ENCODE data around the gene CMC1.

The CMC1 gene

DNA sequence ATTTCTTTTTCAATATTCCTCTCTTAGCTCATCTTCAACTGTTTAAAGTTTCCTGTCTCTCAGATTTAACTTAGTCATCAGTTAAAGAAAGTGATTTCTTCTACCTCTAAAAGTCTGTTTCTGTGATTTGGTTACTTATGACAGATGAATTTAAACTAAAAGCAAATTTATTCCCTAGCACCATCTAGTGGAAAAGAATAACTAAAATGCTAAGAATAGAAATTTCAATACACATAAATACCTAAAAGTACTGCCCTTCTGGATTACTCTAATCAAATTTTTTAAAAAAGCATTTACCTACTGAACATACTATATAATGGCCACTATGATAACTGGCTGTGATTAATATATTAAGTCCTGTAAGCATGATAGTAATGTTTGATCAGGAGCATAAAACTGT, 93.1 kb downstream of the CMC1 start:
- no peak overlapping the region for H3K9ac ChIP-seq (ENCODE audit: low read depth, low read length)
- H3K4me1 ChIP-seq (ENCODE audit: control insufficient read depth, insufficient read depth, low read length) = no peaks in the 10 kb centered on the region
- no peak overlapping the region for H3K27ac ChIP-seq (ENCODE audit: low read depth, low read length)
- no peaks in the 10 kb centered on the region for H3K9me3 ChIP-seq (ENCODE audit: control insufficient read depth, insufficient read depth, low read length)
- no peak overlapping the region for H3K4me3 ChIP-seq (ENCODE audit: low read depth, low read length)
- peaks cover 64% of the 10 kb centered on the region for H3K36me3 ChIP-seq (ENCODE audit: control insufficient read depth, insufficient read depth, low read length)
- H3K27me3 ChIP-seq (ENCODE audit: control insufficient read depth, insufficient read depth, low read length) = no peaks in the 10 kb centered on the region

GRCh38 chr3:28335246-28335645, 93.8 kb downstream of the CMC1 start:
- no peaks in the 10 kb centered on the region for H3K27me3 ChIP-seq (ENCODE audit: control insufficient read depth, insufficient read depth, low read length)
- H3K36me3 ChIP-seq (ENCODE audit: control insufficient read depth, insufficient read depth, low read length) = peaks cover 71% of the 10 kb centered on the region
- H3K9me3 ChIP-seq (ENCODE audit: control insufficient read depth, insufficient read depth, low read length) = no peaks in the 10 kb centered on the region
- no peak overlapping the region for H3K9ac ChIP-seq (ENCODE audit: low read depth, low read length)
- H3K4me1 ChIP-seq (ENCODE audit: control insufficient read depth, insufficient read depth, low read length) = no peaks in the 10 kb centered on the region
- no peak overlapping the region for H3K4me3 ChIP-seq (ENCODE audit: low read depth, low read length)
- H3K27ac ChIP-seq (ENCODE audit: low read depth, low read length) = no peak overlapping the region

GRCh38 chr3:28337230-28337629, 95.8 kb downstream of the CMC1 start:
- H3K4me1 ChIP-seq (ENCODE audit: control insufficient read depth, insufficient read depth, low read length) = no peaks in the 10 kb centered on the region
- no peak overlapping the region for H3K9ac ChIP-seq (ENCODE audit: low read depth, low read length)
- H3K36me3 ChIP-seq (ENCODE audit: control insufficient read depth, insufficient read depth, low read length) = peaks cover 57% of the 10 kb centered on the region
- no peak overlapping the region for H3K4me3 ChIP-seq (ENCODE audit: low read depth, low read length)
- no peaks in the 10 kb centered on the region for H3K27me3 ChIP-seq (ENCODE audit: control insufficient read depth, insufficient read depth, low read length)
- no peak overlapping the region for H3K27ac ChIP-seq (ENCODE audit: low read depth, low read length)
- no peaks in the 10 kb centered on the region for H3K9me3 ChIP-seq (ENCODE audit: control insufficient read depth, insufficient read depth, low read length)

- no peak overlapping the region for H3K9ac ChIP-seq (ENCODE audit: low read depth, low read length)
- H3K36me3 ChIP-seq (ENCODE audit: control insufficient read depth, insufficient read depth, low read length) = peaks cover 22% of the 10 kb centered on the region
- no peaks in the 10 kb centered on the region for H3K9me3 ChIP-seq (ENCODE audit: control insufficient read depth, insufficient read depth, low read length)
- H3K4me1 ChIP-seq (ENCODE audit: control insufficient read depth, insufficient read depth, low read length) = peaks cover 8% of the 10 kb centered on the region; the same call in 1 of the 2 replicates
- no peak overlapping the region for H3K4me3 ChIP-seq (ENCODE audit: low read depth, low read length)
- H3K27me3 ChIP-seq (ENCODE audit: control insufficient read depth, insufficient read depth, low read length) = no peaks in the 10 kb centered on the region
- H3K27ac ChIP-seq (ENCODE audit: low read depth, low read length) = no peak overlapping the region
Measured at GRCh38 chr3:28343144-28343543, 101.7 kb downstream of the CMC1 start.

DNA sequence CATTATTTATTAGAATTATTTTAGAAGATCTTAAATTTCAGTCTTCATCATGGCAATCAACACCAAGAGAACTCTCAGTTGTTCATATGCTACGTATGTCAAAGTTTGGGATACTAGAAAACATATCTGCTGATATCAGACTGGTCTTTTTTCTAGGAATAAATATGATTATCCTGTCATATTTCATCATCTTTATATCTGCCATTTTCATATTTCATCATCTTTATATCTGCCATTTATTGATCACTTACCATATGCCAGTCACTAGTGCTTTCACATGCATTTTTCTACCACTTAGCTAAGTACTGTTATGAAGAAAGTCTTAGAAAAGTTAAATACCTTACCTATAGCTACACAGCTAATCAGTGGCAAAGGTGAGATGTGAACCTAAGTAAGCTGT, 104.3 kb downstream of the CMC1 start:
- Histone ChIP-seq H3K4me3 (ENCODE audit: low read depth, low read length) (no peak overlapping the region), H3K36me3 (ENCODE audit: control insufficient read depth, insufficient read depth, low read length) (no peaks in the 10 kb centered on the region), H3K27me3 (ENCODE audit: control insufficient read depth, insufficient read depth, low read length) (no peaks in the 10 kb centered on the region), H3K9ac (ENCODE audit: low read depth, low read length) (no peak overlapping the region), H3K27ac (ENCODE audit: low read depth, low read length) (no peak overlapping the region), H3K4me1 (ENCODE audit: control insufficient read depth, insufficient read depth, low read length) (peaks cover 8% of the 10 kb centered on the region; the same call in 1 of the 2 replicates), H3K9me3 (ENCODE audit: control insufficient read depth, insufficient read depth, low read length) (no peaks in the 10 kb centered on the region)

DNA sequence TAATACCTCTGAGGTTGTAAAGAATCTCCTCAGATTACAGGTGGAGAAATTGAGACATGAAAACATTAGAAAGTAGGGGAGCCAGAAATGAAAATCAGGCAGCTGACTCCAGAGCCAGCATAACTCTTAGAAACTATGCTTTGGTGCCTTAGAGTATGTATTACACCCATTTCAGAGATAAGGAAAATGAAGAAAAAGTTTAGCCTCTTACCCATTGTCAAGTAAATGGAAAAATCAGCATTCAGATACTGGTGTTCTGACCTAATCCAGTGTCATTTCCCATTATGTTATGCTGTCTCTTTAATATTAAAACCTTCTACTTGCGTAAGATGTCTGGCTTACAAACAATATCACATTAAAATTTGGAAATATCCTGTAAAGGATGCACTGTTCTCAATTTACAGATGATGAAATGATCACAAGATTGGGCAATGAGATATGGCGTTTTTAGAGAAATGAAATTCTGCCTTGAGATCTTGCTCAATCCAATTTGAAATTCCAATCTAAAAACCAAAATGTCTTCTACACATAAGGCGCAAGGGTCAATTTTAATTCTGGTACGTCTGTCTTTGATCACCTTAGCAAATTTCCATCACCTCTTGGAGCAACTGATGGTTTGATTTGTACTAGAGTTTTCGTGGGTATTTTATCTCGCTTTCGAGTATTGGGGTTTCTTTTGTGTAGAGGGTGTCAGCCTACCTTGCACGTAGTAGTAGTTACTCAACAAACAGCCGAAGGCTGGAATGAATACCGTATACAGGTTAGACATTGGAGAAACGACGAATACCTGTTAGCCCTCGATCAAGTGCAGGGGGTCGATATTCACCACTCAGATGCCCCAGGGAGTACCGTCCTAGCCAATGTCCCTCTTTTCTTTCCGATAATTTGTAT, 106.2 kb downstream of the CMC1 start:
- Histone ChIP-seq H3K9me3 (ENCODE audit: control insufficient read depth, insufficient read depth, low read length) (no peaks in the 10 kb centered on the region), H3K4me3 (ENCODE audit: low read depth, low read length) (peak overlapping the region; percentile 97), H3K9ac (ENCODE audit: low read depth, low read length) (peak overlapping the region; percentile 94), H3K4me1 (ENCODE audit: control insufficient read depth, insufficient read depth, low read length) (peaks cover 8% of the 10 kb centered on the region; the same call in 1 of the 2 replicates), H3K36me3 (ENCODE audit: control insufficient read depth, insufficient read depth, low read length) (no peaks in the 10 kb centered on the region), H3K27ac (ENCODE audit: low read depth, low read length) (peak overlapping the region; percentile 99), H3K27me3 (ENCODE audit: control insufficient read depth, insufficient read depth, low read length) (no peaks in the 10 kb centered on the region)

DNA sequence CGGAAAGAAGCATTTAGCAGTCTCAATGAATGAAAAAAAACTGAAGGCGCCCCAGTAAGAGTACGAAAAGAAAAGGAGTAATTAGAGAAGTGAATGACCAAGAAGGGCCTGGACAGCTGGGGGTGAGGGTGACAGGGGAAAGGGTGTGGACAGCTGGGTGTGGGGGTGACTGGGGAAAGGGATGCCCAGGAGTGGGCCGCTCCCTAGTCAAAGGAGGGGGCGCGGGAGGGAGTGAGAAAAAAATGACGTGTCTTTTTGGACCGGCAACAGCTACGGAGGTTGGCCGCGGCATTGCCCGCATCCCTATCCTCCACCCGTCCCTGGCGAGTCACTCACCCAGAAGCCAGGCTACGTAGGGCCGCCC, 106.8 kb downstream of the CMC1 start:
- Histone ChIP-seq H3K9ac (ENCODE audit: low read depth, low read length) (peak overlapping the region; percentile 94), H3K4me3 (ENCODE audit: low read depth, low read length) (peak overlapping the region; percentile 97), H3K27ac (ENCODE audit: low read depth, low read length) (peak overlapping the region; percentile 99), H3K27me3 (ENCODE audit: control insufficient read depth, insufficient read depth, low read length) (no peaks in the 10 kb centered on the region), H3K4me1 (ENCODE audit: control insufficient read depth, insufficient read depth, low read length) (peaks cover 8% of the 10 kb centered on the region; the same call in 1 of the 2 replicates), H3K9me3 (ENCODE audit: control insufficient read depth, insufficient read depth, low read length) (0 out of 2 replicates have a peak, but pooled peaks cover under 1% of the 10 kb centered on the region), H3K36me3 (ENCODE audit: control insufficient read depth, insufficient read depth, low read length) (no peaks in the 10 kb centered on the region)

- no peaks in the 10 kb centered on the region for H3K36me3 ChIP-seq (ENCODE audit: control insufficient read depth, insufficient read depth, low read length)
- H3K9ac ChIP-seq (ENCODE audit: low read depth, low read length) = peak within 1 kb of the TSS; percentile 94
- peaks cover 8% of the 10 kb centered on the region; the same call in 1 of the 2 replicates for H3K4me1 ChIP-seq (ENCODE audit: control insufficient read depth, insufficient read depth, low read length)
- peak within 1 kb of the TSS; percentile 97 for H3K4me3 ChIP-seq (ENCODE audit: low read depth, low read length)
- peak within 1 kb of the TSS; percentile 99 for H3K27ac ChIP-seq (ENCODE audit: low read depth, low read length)
- peaks cover 7% of the 10 kb centered on the region; the same call in 1 of the 2 replicates for H3K9me3 ChIP-seq (ENCODE audit: control insufficient read depth, insufficient read depth, low read length)
- H3K27me3 ChIP-seq (ENCODE audit: control insufficient read depth, insufficient read depth, low read length) = no peaks in the 10 kb centered on the region
Measured at GRCh38 chr3:28348629-28349468, 107.4 kb downstream of the CMC1 start, which contains the start of the genes AZI2 and ZCWPW2. AZI2 (minus strand) TSS chr3:28348824; CDS start chr3:28340617, 8,207 bp downstream. ZCWPW2 (plus strand) TSS chr3:28348721; CDS start chr3:28413069, 64,348 bp downstream.

DNA sequence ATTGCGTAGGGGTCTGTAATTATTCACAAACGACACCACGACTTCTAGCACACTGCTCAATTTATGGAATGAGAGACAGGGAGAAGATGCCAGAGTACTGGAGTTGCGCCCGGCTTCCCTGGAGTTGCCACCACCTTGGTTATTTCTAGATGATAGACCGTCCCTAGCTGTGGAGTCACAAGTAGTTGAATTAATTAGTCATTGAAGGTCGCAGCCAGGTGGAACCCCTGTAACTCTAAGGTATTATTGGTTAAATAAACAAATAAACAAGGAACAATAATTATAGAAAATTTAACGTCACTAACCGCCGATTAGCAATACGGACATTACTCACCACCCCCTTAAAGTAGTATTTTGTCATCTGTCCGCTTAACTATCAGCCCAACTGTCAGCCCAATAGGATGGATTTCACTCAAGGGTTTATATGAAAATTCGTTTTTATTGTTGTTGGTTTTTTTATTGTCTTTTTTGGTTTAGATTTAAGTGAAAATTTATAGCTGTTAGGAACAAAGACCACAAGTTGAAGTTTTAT, 108.1 kb downstream of the CMC1 start:
- Histone ChIP-seq H3K27me3 (ENCODE audit: control insufficient read depth, insufficient read depth, low read length) (no peaks in the 10 kb centered on the region), H3K4me3 (ENCODE audit: low read depth, low read length) (peak overlapping the region; percentile 97), H3K9me3 (ENCODE audit: control insufficient read depth, insufficient read depth, low read length) (peaks cover 9% of the 10 kb centered on the region; the same call in 1 of the 2 replicates), H3K27ac (ENCODE audit: low read depth, low read length) (peak overlapping the region; percentile 99), H3K36me3 (ENCODE audit: control insufficient read depth, insufficient read depth, low read length) (no peaks in the 10 kb centered on the region), H3K4me1 (ENCODE audit: control insufficient read depth, insufficient read depth, low read length) (peaks cover 8% of the 10 kb centered on the region; the same call in 1 of the 2 replicates), H3K9ac (ENCODE audit: low read depth, low read length) (peak overlapping the region; percentile 94)
